ENCODE measurements around the gene ERICH6. TPM values are rescaled to one million over a fixed set of nuclear protein-coding genes. Genes with fewer than 3 reads are reported as not detected.

ERICH6 gene
- total RNA-seq, 1 donor from 2014 or later: 0.31 TPM

GRCh38 chr3:150746791-150747590 is 43.3 kb upstream of the ERICH6 start:
- peaks cover 5% of the 10 kb centered on the region for H3K4me1 Mint-ChIP-seq (ENCODE audit: unreplicated experiment)
- no peaks in the 10 kb centered on the region for H3K27me3 Mint-ChIP-seq (ENCODE audit: unreplicated experiment)
- no peak overlapping the region for H3K27ac Mint-ChIP-seq (ENCODE audit: unreplicated experiment)
- H3K9me3 Mint-ChIP-seq (ENCODE audit: unreplicated experiment): no peaks in the 10 kb centered on the region
- peaks cover 6% of the 10 kb centered on the region for H3K36me3 Mint-ChIP-seq (ENCODE audit: low read depth, unreplicated experiment)
- H3K4me3 Mint-ChIP-seq (ENCODE audit: unreplicated experiment): no peak overlapping the region
- DNase-seq (ENCODE audit: low spot score): no peak
- TF ChIP-seq CTCF (IDR thresholded peaks at IDR 0.05; ENCODE audit: unreplicated experiment): no peak

- H3K9me3 Mint-ChIP-seq (ENCODE audit: unreplicated experiment): no peaks in the 10 kb centered on the region
- peaks cover 6% of the 10 kb centered on the region for H3K36me3 Mint-ChIP-seq (ENCODE audit: low read depth, unreplicated experiment)
- H3K4me3 Mint-ChIP-seq (ENCODE audit: unreplicated experiment): no peak overlapping the region
- TF ChIP-seq CTCF (IDR thresholded peaks at IDR 0.05; ENCODE audit: unreplicated experiment): no peak
- H3K27ac Mint-ChIP-seq (ENCODE audit: unreplicated experiment): no peak overlapping the region
- no peak for DNase-seq (ENCODE audit: low spot score)
- no peaks in the 10 kb centered on the region for H3K27me3 Mint-ChIP-seq (ENCODE audit: unreplicated experiment)
- peaks cover 5% of the 10 kb centered on the region for H3K4me1 Mint-ChIP-seq (ENCODE audit: unreplicated experiment)
These were observed 42.1 kb upstream of the ERICH6 start for GRCh38 chr3:150745832-150746231.

- peaks cover 5% of the 10 kb centered on the region for H3K4me1 Mint-ChIP-seq (ENCODE audit: unreplicated experiment)
- DNase-seq (ENCODE audit: low spot score): no peak
- no peaks in the 10 kb centered on the region for H3K9me3 Mint-ChIP-seq (ENCODE audit: unreplicated experiment)
- no peak for TF ChIP-seq CTCF (IDR thresholded peaks at IDR 0.05; ENCODE audit: unreplicated experiment)
- no peak overlapping the region for H3K27ac Mint-ChIP-seq (ENCODE audit: unreplicated experiment)
- H3K36me3 Mint-ChIP-seq (ENCODE audit: low read depth, unreplicated experiment): peaks cover 6% of the 10 kb centered on the region
- no peak overlapping the region for H3K4me3 Mint-ChIP-seq (ENCODE audit: unreplicated experiment)
- no peaks in the 10 kb centered on the region for H3K27me3 Mint-ChIP-seq (ENCODE audit: unreplicated experiment)
These were observed 41.1 kb upstream of the ERICH6 start for GRCh38 chr3:150744919-150745211.

DNA sequence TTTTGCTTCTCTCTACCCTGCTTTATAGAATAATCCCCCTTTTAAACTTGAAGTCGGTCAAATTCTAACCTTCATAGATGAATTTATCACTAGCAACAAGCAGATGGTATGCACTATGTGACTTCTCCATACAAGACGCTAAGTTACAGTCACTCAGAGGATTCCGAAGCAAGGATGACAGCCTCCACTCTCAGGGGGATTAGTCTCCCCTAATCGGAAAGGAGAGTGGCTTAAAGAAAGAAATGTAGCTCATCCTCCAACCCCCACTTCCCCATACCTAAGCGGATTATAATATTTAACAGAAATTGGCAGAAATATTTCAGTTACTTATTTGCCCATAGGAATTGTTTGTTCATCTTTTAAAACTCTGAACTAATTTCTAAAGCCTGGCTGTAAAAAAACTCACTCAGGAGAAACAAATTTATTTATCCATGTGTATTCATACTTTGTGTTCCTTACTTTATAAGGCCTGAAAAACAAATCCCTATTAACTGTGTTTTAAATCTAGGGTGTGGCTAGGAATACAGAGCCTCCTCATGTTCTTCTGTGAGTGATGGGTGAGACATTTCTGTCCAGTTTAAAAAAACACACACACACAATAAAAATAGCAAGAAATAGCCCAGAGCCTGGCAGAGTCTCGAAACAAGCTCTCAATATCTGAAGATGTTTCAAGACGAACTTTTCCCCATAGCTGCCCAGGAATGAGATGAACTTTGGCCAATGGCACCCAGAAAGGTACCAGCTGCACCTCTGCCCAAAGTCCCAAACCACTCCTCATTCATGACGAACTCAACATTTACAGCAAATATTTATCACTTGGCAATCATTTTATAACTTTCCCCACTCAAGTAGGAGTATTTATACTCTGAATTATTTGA is 40.6 kb upstream of the ERICH6 start:
- Mint-ChIP-seq H3K36me3 (ENCODE audit: low read depth, unreplicated experiment) (peaks cover 6% of the 10 kb centered on the region), H3K27me3 (ENCODE audit: unreplicated experiment) (no peaks in the 10 kb centered on the region), H3K27ac (ENCODE audit: unreplicated experiment) (no peak overlapping the region), H3K4me3 (ENCODE audit: unreplicated experiment) (no peak overlapping the region), H3K9me3 (ENCODE audit: unreplicated experiment) (no peaks in the 10 kb centered on the region), H3K4me1 (ENCODE audit: unreplicated experiment) (peaks cover 5% of the 10 kb centered on the region)
- no peak for DNase-seq (ENCODE audit: low spot score)
- TF ChIP-seq CTCF (IDR thresholded peaks at IDR 0.05; ENCODE audit: unreplicated experiment): no peak

GRCh38 chr3:150743508-150743907 is 39.8 kb upstream of the ERICH6 start:
- Mint-ChIP-seq H3K4me3 (ENCODE audit: unreplicated experiment) (no peak overlapping the region), H3K27me3 (ENCODE audit: unreplicated experiment) (no peaks in the 10 kb centered on the region), H3K27ac (ENCODE audit: unreplicated experiment) (no peak overlapping the region), H3K36me3 (ENCODE audit: low read depth, unreplicated experiment) (peaks cover 6% of the 10 kb centered on the region), H3K4me1 (ENCODE audit: unreplicated experiment) (peaks cover 5% of the 10 kb centered on the region), H3K9me3 (ENCODE audit: unreplicated experiment) (no peaks in the 10 kb centered on the region)
- DNase-seq (ENCODE audit: low spot score): no peak
- no peak for TF ChIP-seq CTCF (IDR thresholded peaks at IDR 0.05; ENCODE audit: unreplicated experiment)

Measured in endothelial cell (in vitro differentiated cells).